ENCODE results near the gene SLC41A2. TPM values are rescaled to one million over a fixed set of nuclear protein-coding genes. Genes with fewer than 3 reads are reported as not detected.

Gene SLC41A2
- total and polyA plus RNA-seq, 2 of the 13 experiments (the other 11 are each of a cell fraction or from before 2014, with no cell fraction given) = 2.3 to 12.8 TPM

- no peak for TF ChIP-seq ZNF598 (CRISPR knock-in tag; IDR thresholded peaks at IDR 0.05; ENCODE audit: borderline replicate concordance)
- TF ChIP-seq, protein P1, sequence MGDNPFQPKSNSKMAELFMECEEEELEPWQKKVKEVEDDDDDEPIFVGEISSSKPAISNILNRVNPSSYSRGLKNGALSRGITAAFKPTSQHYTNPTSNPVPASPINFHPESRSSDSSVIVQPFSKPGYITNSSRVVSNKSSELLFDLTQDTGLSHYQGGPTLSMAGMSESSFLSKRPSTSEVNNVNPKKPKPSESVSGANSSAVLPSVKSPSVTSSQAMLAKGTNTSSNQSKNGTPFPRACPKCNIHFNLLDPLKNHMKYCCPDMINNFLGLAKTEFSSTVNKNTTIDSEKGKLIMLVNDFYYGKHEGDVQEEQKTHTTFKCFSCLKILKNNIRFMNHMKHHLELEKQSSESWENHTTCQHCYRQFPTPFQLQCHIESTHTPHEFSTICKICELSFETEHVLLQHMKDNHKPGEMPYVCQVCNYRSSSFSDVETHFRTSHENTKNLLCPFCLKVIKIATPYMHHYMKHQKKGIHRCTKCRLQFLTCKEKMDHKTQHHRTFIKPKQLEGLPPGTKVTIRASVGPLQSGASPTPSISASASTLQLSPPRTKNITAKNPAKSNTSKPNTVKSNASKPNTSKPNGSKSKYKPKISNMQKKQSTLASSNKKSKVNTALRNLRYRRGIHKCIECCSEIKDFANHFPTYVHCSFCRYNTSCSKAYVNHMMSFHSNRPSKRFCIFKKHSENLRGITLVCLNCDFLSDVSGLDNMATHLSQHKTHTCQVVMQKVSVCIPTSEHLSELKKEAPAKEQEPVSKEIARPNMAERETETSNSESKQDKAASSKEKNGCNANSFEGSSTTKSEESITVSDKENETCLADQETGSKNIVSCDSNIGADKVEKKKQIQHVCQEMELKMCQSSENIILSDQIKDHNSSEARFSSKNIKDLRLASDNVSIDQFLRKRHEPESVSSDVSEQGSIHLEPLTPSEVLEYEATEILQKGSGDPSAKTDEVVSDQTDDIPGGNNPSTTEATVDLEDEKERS (CRISPR knock-in tag; IDR thresholded peaks at IDR 0.05) = no peak
- no peak for TF ChIP-seq RARA (CRISPR knock-in tag; IDR thresholded peaks at IDR 0.05)
- TF ChIP-seq, protein P2, sequence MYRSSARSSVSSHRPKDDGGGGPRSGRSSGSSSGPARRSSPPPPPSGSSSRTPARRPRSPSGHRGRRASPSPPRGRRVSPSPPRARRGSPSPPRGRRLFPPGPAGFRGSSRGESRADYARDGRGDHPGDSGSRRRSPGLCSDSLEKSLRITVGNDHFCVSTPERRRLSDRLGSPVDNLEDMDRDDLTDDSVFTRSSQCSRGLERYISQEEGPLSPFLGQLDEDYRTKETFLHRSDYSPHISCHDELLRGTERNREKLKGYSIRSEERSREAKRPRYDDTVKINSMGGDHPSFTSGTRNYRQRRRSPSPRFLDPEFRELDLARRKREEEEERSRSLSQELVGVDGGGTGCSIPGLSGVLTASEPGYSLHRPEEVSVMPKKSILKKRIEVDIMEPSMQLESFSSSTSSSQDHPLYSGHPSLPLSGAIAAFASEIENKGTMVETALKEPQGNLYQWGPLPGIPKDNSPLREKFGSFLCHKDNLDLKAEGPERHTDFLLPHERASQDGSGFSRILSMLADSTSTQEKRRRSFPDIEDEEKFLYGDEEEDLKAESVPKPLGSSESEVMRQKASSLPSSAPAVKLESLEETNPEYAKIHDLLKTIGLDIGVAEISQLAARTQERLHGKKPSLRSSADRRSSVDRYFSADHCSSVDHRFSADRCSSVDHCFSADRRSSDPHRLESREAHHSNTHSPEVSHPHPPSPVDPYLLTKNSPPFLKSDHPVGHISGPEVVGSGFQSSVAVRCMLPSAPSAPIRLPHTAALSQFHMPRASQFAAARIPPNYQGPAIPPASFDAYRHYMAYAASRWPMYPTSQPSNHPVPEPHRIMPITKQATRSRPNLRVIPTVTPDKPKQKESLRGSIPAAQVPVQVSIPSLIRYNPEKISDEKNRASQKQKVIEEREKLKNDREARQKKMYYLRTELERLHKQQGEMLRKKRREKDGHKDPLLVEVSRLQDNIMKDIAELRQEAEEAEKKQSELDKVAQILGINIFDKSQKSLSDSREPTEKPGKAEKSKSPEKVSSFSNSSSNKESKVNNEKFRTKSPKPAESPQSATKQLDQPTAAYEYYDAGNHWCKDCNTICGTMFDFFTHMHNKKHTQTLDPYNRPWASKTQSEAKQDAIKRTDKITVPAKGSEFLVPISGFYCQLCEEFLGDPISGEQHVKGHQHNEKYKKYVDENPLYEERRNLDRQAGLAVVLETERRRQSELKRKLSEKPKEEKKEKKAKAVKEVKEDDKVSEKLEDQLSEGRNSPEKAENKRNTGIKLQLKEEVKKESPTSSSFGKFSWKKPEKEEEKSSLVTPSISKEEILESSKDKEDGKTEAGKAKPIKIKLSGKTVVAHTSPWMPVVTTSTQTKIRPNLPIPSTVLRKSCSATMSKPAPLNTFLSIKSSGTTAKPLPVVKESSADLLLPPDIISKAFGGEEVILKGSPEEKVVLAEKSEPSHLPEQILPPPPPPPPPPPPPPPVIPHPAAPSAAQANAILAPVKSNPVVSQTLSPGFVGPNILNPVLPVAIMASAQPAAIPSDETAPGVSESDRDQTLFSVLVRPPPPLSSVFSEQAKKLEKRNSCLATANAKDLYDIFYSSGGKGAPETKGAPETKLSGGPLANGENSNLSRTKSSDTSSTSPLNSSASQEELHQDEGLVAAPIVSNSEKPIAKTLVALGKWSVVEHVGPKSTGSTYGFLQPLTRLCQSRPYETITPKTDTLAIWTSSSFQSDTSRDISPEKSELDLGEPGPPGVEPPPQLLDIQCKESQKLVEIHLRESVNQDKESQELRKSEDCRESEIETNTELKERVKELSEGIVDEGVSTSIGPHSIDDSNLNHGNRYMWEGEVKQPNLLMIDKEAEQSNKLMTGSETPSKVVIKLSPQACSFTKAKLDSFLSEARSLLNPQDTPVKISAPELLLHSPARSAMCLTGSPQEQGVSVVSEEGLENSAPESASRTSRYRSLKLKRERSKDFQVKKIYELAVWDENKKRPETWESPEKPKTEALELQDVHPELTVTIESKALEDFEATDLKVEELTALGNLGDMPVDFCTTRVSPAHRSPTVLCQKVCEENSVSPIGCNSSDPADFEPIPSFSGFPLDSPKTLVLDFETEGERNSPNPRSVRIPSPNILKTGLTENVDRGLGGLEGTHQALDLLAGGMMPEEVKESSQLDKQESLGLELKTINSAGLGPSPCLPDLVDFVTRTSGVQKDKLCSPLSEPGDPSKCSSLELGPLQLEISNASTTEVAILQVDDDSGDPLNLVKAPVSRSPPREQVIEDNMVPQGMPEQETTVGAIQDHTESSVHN (CRISPR knock-in tag; IDR thresholded peaks at IDR 0.05) = no peak
- peak; percentile 8; the same call in 1 of the 2 replicates for TF ChIP-seq HDAC1 (CRISPR knock-in tag; IDR thresholded peaks at IDR 0.05)
- TF ChIP-seq ZNF33B (CRISPR knock-in tag; IDR thresholded peaks at IDR 0.05) = no peak
- no peak for TF ChIP-seq DMTF1 (CRISPR knock-in tag; IDR thresholded peaks at IDR 0.05)
- no peak for TF ChIP-seq FUBP1 (CRISPR knock-in tag; IDR thresholded peaks at IDR 0.05; ENCODE audit: borderline replicate concordance)
- TF ChIP-seq HNRNPL (IDR thresholded peaks at IDR 0.05; ENCODE audit: low read depth, low read length) = 0 out of 2 replicates have a peak, but pooled peaks have one; percentile 83
- no peak for TF ChIP-seq ASH2L (IDR thresholded peaks at IDR 0.05; ENCODE audit: insufficient read length, low read depth, low read length)
- no peak for TF ChIP-seq NFYB (CRISPR knock-in tag; IDR thresholded peaks at IDR 0.05)
Observed at GRCh38 chr12:104958805-104959334, 780 bp upstream of the SLC41A2 start (continued).

Measured in HepG2 (cell line).